Measurements from ENCODE around the gene TMEM69. TPM values are rescaled to one million over a fixed set of nuclear protein-coding genes. Genes with fewer than 3 reads are reported as not detected.

The TMEM69 gene
- total and polyA plus RNA-seq, 2 of the 4 experiments (the other 2 are of a cell fraction) = 19.9 to 33.6 TPM

GRCh38 chr1:45668526-45668925, 19.5 kb upstream of the TMEM69 start:
- Histone ChIP-seq H3K14ac (replicated peaks; ENCODE audit: low read depth, low read length) (0 out of 2 replicates have a peak overlapping the region, but pooled peaks have one; percentile 7), H2AFZ (replicated peaks; ENCODE audit: low read length, poor library complexity) (no peak overlapping the region), H2BK20ac (ENCODE audit: low read depth, low read length) (no peak overlapping the region), H3K18ac (ENCODE audit: low read depth, low read length) (no peak overlapping the region), H3K36me3 (ENCODE audit: control insufficient read depth, insufficient read depth, low read length) (no peaks in the 10 kb centered on the region; the same call in 1 of the 2 replicates), H2AK5ac (ENCODE audit: low read depth, low read length) (no peak overlapping the region; the same call in 1 of the 2 replicates), H4K8ac (ENCODE audit: low read depth in 2 of 2, low read length in 2 of 2) (no peak overlapping the region), H3K4me1 (ENCODE audit: control insufficient read depth, insufficient read depth, low read length) (peaks cover 6% of the 10 kb centered on the region), H3K9ac (ENCODE audit: low read depth, low read length) (no peak overlapping the region), H2AK9ac (replicated peaks; ENCODE audit: low read depth, low read length, poor library complexity) (no peak overlapping the region), H3K4ac (ENCODE audit: low read depth, low read length) (no peak overlapping the region), H4K91ac (ENCODE audit: insufficient read depth, low read depth, low read length) (no peak overlapping the region), H4K20me1 (ENCODE audit: insufficient read depth, low read length) (peaks cover 78% of the 10 kb centered on the region), H3K56ac (ENCODE audit: extremely low read depth, insufficient read depth, low read length) (no peak overlapping the region), H3K9me3 (ENCODE audit: control insufficient read depth, insufficient read depth, low read length) (no peaks in the 10 kb centered on the region), H3K79me1 (ENCODE audit: low read depth in 1 of 2, low read length in 2 of 2) (peaks cover 12 to 67% of the 10 kb centered on the region in 2 experiments), H2BK5ac (ENCODE audit: low read depth, low read length, poor library complexity, severe bottlenecking) (no peak overlapping the region), H3K27me3 (ENCODE audit: control insufficient read depth, insufficient read depth, low read length) (no peaks in the 10 kb centered on the region), H3K27ac (ENCODE audit: insufficient read depth, low read length) (peak overlapping the region; percentile 41; the same call in 1 of the 2 replicates), H3K4me2 (ENCODE audit: low read depth, low read length) (no peak overlapping the region), H3K9me1 (ENCODE audit: insufficient read depth, low read length) (peaks cover 17% of the 10 kb centered on the region), H2BK120ac (ENCODE audit: low read depth, low read length) (no peak overlapping the region), H2BK15ac (ENCODE audit: low read depth, low read length) (no peak overlapping the region), H3K4me3 (ENCODE audit: insufficient read depth, low read depth, low read length) (no peak overlapping the region), H4K5ac (ENCODE audit: low read depth, low read length) (no peak overlapping the region), H3K23ac (ENCODE audit: low read depth, low read length) (no peak overlapping the region)
- TF ChIP-seq, protein P1, sequence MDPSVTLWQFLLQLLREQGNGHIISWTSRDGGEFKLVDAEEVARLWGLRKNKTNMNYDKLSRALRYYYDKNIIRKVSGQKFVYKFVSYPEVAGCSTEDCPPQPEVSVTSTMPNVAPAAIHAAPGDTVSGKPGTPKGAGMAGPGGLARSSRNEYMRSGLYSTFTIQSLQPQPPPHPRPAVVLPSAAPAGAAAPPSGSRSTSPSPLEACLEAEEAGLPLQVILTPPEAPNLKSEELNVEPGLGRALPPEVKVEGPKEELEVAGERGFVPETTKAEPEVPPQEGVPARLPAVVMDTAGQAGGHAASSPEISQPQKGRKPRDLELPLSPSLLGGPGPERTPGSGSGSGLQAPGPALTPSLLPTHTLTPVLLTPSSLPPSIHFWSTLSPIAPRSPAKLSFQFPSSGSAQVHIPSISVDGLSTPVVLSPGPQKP (IDR thresholded peaks at IDR 0.05; ENCODE audit: borderline replicate concordance, low read depth, low read length) = no peak
- TF ChIP-seq MAFK (IDR thresholded peaks at IDR 0.05; ENCODE audit: low read depth, low read length) (no peak), SMC3 (IDR thresholded peaks at IDR 0.05; ENCODE audit: low read depth, low read length) (no peak), RFX5 (IDR thresholded peaks at IDR 0.05; ENCODE audit: low read depth, low read length) (no peak)
- TF ChIP-seq, protein P2, sequence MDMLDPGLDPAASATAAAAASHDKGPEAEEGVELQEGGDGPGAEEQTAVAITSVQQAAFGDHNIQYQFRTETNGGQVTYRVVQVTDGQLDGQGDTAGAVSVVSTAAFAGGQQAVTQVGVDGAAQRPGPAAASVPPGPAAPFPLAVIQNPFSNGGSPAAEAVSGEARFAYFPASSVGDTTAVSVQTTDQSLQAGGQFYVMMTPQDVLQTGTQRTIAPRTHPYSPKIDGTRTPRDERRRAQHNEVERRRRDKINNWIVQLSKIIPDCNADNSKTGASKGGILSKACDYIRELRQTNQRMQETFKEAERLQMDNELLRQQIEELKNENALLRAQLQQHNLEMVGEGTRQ (IDR thresholded peaks at IDR 0.05; ENCODE audit: low read depth, low read length) = no peak
- DNase-seq (no peak), ATAC-seq (ENCODE audit: low read depth) (no peak)
- in situ Hi-C loops (cut with MboI; ENCODE audit: low sequenced_read_pairs) (no loop called here), intact Hi-C loops (cut with micrococcal nuclease) (no loop called here), dilution Hi-C loops (cut with HindIII; ENCODE audit: low sequenced_read_pairs, unreplicated experiment) (no loop called here)
- BruUV-seq (replicated peaks) = no TSS peak
- CTCF ChIA-PET = no interaction called here
- POLR2A ChIA-PET (ENCODE audit: unreplicated experiment) = interaction anchor here (1.5 kb wide), 1 partner anchor 18 kb away, joined by 7 read pairs; the partner anchor contains the start of gene GPBP1L1
- 100% methylated on average over 1 of the region's 4 CpGs; no CpG with 5 or more reads in 1 of the 2 experiments for WGBS, 2 experiments (ENCODE audit: extremely low coverage in 2 of 2, insufficient read length in 1 of 2)
